NT2/D1 (cell line): ENCODE measurements around the gene TMEM132D.

Experiments
- DNase-seq: peaks from one replicate; pipeline ENCODE4 v3.0.0-alpha.2; 2011; ENCODE audit warnings: low read depth, low spot score
- H3K27me3 ChIP-seq: 2 replicates; pipeline ENCODE4 v1.6.0; 2011; ENCODE audit warnings: mild to moderate bottlenecking; ENCODE audit not compliant: insufficient read length, insufficient read depth
- H3K36me3 ChIP-seq: 2 replicates; pipeline ENCODE4 v1.6.1; 2011; ENCODE audit warnings: mild to moderate bottlenecking, low read length, mixed read lengths; ENCODE audit not compliant: insufficient read depth, insufficient read length
- H3K4me1 ChIP-seq: 2 replicates; pipeline ENCODE4 v1.5.1; 2011; ENCODE audit not compliant: insufficient read depth, insufficient read length
- H3K4me3 ChIP-seq: 2 replicates; pipeline ENCODE4 v1.5.1; 2011; ENCODE audit warnings: low read depth; ENCODE audit not compliant: insufficient read length
- H3K9ac ChIP-seq: 2 replicates; pipeline ENCODE4 v1.6.0; 2011; ENCODE audit warnings: low read depth; ENCODE audit not compliant: insufficient read length
- H3K9me3 ChIP-seq: 2 replicates; pipeline ENCODE4 v1.5.1; 2011; ENCODE audit warnings: mild to moderate bottlenecking, low read length; ENCODE audit not compliant: insufficient read depth
- SUZ12 ChIP-seq: IDR thresholded peaks from 2 replicates; pipeline ENCODE4 v1.6.1; 2011; ENCODE audit not compliant: insufficient read length, insufficient read depth; ENCODE audit errors: extremely low read depth
- YY1 ChIP-seq: IDR thresholded peaks from 2 replicates; pipeline ENCODE4 v1.6.1; 2011; ENCODE audit not compliant: insufficient read length, insufficient read depth
- ZNF274 ChIP-seq: IDR thresholded peaks from 2 replicates; pipeline ENCODE4 v1.6.1; 2011; ENCODE audit warnings: mild to moderate bottlenecking, low read depth, low read length

The TMEM132D gene

DNA sequence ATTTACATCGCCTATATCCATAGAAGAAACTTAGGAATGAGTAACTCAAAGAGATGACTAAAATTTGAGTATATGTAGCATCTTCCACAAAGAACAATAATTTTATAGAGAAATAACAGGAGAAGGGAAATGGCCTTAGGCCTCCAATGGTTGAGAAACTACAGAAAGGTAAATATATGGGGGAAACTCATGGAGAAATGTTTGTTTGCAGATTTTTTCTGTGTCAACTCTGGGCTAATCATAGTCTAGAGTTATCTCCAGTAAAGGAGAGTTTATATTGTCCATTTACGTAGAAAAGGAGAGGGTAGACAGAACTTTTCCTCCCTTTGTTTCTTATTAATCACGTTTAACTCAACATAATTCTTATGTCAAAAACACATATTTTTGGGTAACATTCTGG lies 806.4 kb downstream of the TMEM132D start:
- peaks cover 4% of the 10 kb centered on the region; the same call in 1 of the 2 replicates for H3K9me3 ChIP-seq
- TF ChIP-seq ZNF274 = no peak
- no peak for TF ChIP-seq YY1
- TF ChIP-seq SUZ12 = no peak

DNA sequence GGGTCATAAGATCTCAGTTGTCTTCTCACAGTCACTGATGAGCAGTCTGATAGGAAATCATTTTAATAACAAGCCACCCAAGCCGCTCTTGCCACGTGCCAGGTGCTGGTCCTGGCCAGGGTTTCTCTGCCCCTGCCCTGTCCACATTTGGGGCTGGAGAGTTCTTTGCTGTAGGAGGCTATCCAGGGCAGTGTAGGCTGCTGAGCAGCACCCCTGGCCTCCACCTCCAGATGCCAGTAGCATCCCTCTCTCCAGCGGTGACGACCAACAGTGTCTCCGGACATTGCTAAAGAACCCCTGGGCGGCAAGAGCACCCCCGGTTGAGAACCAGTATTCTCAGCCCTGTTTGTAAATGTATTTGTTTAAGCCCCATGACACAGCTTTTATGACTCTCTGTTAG lies 806.9 kb downstream of the TMEM132D start:
- Histone ChIP-seq H3K9me3 (peaks cover 4% of the 10 kb centered on the region; the same call in 1 of the 2 replicates), H3K27me3 (no peaks in the 10 kb centered on the region), H3K9ac (no peak overlapping the region), H3K4me3 (no peak overlapping the region), H3K4me1 (peaks cover 1% of the 10 kb centered on the region), H3K36me3 (no peaks in the 10 kb centered on the region)
- no peak for DNase-seq
- TF ChIP-seq SUZ12 (no peak), YY1 (no peak), ZNF274 (no peak)

More for the DNA sequence above, 806.4 kb downstream of the TMEM132D start:
- no peak overlapping the region for H3K4me3 ChIP-seq
- DNase-seq = no peak
- peaks cover 5% of the 10 kb centered on the region for H3K4me1 ChIP-seq
- no peak overlapping the region for H3K9ac ChIP-seq
- H3K36me3 ChIP-seq = no peaks in the 10 kb centered on the region
- no peaks in the 10 kb centered on the region for H3K27me3 ChIP-seq

DNA sequence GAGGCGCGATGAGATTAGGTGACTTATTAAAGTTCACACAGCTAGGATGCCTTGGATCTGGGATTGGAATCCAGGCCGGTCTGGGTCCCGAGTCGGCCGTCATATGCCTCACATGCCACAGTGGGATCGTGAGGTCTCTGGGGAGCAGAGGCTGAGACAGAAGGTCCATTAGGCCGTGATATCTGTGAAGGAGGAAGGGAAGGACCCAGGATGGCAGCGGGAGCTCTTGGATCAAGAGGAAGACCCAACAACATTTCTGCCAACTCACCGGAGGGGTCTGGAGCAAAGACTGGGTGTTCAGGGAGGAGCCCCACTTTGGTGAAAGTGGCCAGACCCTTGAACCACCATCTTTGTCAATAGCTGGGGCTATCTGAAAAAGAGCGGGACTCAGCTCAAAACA lies 807.6 kb downstream of the TMEM132D start:
- H3K4me1 ChIP-seq = no peaks in the 10 kb centered on the region
- TF ChIP-seq ZNF274 (no peak), YY1 (no peak), SUZ12 (no peak)

GRCh38 chr12:129089576-129089975 lies 814.2 kb downstream of the TMEM132D start:
- H3K36me3 ChIP-seq = no peaks in the 10 kb centered on the region
- TF ChIP-seq YY1 = no peak
- H3K27me3 ChIP-seq = peaks cover 8% of the 10 kb centered on the region
- no peak for DNase-seq
- H3K4me3 ChIP-seq = no peak overlapping the region
- no peak overlapping the region for H3K9ac ChIP-seq
- H3K4me1 ChIP-seq = peaks cover 2% of the 10 kb centered on the region
- H3K9me3 ChIP-seq = no peaks in the 10 kb centered on the region

More for the DNA sequence above, 807.6 kb downstream of the TMEM132D start:
- Histone ChIP-seq H3K36me3 (no peaks in the 10 kb centered on the region), H3K9me3 (peaks cover 4% of the 10 kb centered on the region; the same call in 1 of the 2 replicates), H3K9ac (no peak overlapping the region), H3K27me3 (no peaks in the 10 kb centered on the region), H3K4me3 (no peak overlapping the region)
- no peak for DNase-seq

DNA sequence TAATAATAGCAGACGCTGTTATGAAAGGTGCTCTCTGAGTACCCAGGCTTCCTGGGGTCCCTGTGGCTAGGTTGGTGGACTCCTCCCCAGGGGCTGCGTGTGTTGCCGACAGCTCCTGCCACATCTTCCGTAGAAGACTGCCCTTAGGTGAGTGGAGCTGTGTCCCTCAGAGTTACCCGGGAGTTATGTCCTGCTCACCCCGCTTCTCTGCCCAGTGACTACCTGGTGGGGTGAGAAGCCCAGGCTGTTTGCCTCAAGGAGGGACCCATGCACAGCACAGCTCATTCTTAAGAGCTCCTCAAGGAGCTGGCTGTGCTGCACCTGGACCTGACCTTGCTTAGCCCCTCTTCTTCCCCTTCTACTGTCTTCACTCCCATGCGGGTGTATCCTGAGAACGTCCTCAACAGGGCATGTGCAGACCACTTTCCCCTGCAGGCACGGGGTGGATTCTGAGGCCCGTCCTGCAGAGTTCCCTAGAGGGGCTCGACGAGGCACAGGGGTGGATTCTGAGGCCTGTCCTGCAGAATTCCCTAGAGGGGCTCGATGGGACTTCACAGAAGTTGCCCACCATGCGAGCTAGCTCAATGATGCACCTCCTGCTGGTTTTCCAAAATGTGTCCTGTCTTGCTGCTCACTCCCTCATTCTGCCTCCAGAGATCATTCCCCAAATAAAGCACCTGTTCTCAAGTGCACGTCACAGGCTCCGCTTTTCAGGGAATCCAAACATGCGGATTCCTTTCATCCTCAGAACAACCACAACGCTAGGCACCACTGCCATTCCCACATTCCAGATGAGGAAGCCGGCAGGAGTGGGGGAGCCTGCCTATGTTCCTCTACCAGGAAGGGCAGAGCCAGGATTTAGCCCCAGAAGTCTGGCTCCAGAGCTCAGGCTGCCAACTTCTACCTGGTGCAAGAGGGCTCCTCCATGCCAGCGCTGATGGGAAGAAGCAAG lies 818.7 kb downstream of the TMEM132D start:
- TF ChIP-seq SUZ12 (no peak), YY1 (no peak), ZNF274 (no peak)
- H3K4me3 ChIP-seq = no peak overlapping the region
- H3K4me1 ChIP-seq = peaks cover 2% of the 10 kb centered on the region
- H3K9me3 ChIP-seq = no peaks in the 10 kb centered on the region
- no peak overlapping the region for H3K9ac ChIP-seq
- DNase-seq = no peak
- H3K36me3 ChIP-seq = no peaks in the 10 kb centered on the region
- peaks cover 9% of the 10 kb centered on the region for H3K27me3 ChIP-seq

DNA sequence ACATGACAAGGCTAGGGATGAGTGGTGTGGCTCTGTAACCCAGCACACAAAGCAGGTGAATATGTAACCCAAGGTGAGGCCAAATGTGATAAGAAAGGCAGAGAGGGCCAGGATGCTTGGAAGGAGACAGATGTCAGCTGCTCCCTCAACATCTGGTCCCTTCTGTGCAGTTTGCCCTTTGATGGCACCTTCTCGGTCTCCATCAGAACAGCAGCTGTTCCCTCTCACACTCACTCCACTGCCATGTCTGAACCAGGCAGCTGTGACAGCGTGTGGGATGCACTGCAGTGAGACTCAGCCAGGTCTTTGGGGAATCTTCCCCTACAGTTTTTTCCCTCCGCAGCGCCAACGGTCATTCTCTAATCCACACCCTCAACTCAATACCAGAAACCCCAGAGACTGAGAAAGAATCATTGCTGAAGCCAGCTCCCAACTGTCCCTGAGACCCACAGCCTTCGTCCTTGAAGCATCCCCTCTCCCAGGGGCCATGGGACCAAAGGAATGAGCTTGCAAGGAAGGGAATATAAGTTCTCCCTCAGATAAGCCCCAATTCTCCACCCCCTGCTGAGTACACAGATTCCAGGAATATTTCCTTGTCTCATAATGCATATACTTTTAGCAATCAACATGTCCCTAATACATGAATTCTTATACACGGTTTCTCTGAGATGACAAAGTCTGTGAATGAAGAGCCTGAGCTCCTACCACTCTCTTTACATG lies 820.5 kb downstream of the TMEM132D start:
- DNase-seq = no peak

GRCh38 chr12:129082441-129082840 lies 821.4 kb downstream of the TMEM132D start:
- Histone ChIP-seq H3K4me1 (no peaks in the 10 kb centered on the region), H3K4me3 (no peak overlapping the region), H3K9me3 (no peaks in the 10 kb centered on the region), H3K36me3 (no peaks in the 10 kb centered on the region), H3K9ac (no peak overlapping the region), H3K27me3 (peaks cover 9% of the 10 kb centered on the region)
- DNase-seq = no peak
- TF ChIP-seq ZNF274 (no peak), SUZ12 (no peak), YY1 (no peak)

More for the DNA sequence above, 820.5 kb downstream of the TMEM132D start:
- no peak overlapping the region for H3K9ac ChIP-seq
- peaks cover 9% of the 10 kb centered on the region for H3K27me3 ChIP-seq
- H3K4me1 ChIP-seq = no peaks in the 10 kb centered on the region
- TF ChIP-seq ZNF274 (no peak), SUZ12 (no peak), YY1 (no peak)
- H3K9me3 ChIP-seq = no peaks in the 10 kb centered on the region
- H3K36me3 ChIP-seq = no peaks in the 10 kb centered on the region
- no peak overlapping the region for H3K4me3 ChIP-seq
